SJSA1 (cell line): Measurements from ENCODE around the gene STEAP1. TPM values are rescaled to one million over a fixed set of nuclear protein-coding genes. Genes with fewer than 3 reads are reported as not detected.

Experiments used
- DNase-seq, 2 experiments: peaks; one replicate each; pipeline ENCODE4 v3.0.0-alpha.2; 2015 to 2020; ENCODE audit warnings: low spot score in 2 of 2, low read depth in 1 of 2
- H3K27ac ChIP-seq: fragments of 250-450 bp; sonication (Bioruptor Pico); 2 replicates; pipeline ENCODE4 v1.5.1; 2020; ENCODE audit warnings: mild to moderate bottlenecking, moderate library complexity
- H3K27me3 ChIP-seq: fragments of 250-450 bp; sonication (Bioruptor Pico); replicated peaks from 2 replicates; pipeline ENCODE4 v1.5.1; 2020; ENCODE audit warnings: mild to moderate bottlenecking, moderate library complexity
- H3K36me3 ChIP-seq: fragments of 250-450 bp; sonication (Bioruptor Pico); 2 replicates; pipeline ENCODE4 v1.5.1; 2020; ENCODE audit warnings: mild to moderate bottlenecking
- H3K4me1 ChIP-seq: fragments of 250-450 bp; sonication (Bioruptor Pico); replicated peaks from 2 replicates; pipeline ENCODE4 v1.6.1; 2021; ENCODE audit warnings: mild to moderate bottlenecking
- H3K4me3 ChIP-seq: fragments of 250-450 bp; sonication (Bioruptor Pico); 2 replicates; pipeline ENCODE4 v1.5.1; 2020; ENCODE audit warnings: mild to moderate bottlenecking
- H3K9me3 ChIP-seq: fragments of 250-450 bp; sonication (Bioruptor Pico); replicated peaks from 2 replicates; pipeline ENCODE4 v1.5.1; 2020; ENCODE audit warnings: mild to moderate bottlenecking
- total RNA-seq: library from RNA; depleted of rRNA; stranded (reverse); fragments of >200 nt; shearing (Covaris generic); gene quantifications from 2 replicates; pipeline ENCODE4 v1.2.3, GENCODE V29; 2014; rRNA removed

The STEAP1 gene
- total RNA-seq, 1 experiment from 2014 or later: 14.2 TPM

DNA sequence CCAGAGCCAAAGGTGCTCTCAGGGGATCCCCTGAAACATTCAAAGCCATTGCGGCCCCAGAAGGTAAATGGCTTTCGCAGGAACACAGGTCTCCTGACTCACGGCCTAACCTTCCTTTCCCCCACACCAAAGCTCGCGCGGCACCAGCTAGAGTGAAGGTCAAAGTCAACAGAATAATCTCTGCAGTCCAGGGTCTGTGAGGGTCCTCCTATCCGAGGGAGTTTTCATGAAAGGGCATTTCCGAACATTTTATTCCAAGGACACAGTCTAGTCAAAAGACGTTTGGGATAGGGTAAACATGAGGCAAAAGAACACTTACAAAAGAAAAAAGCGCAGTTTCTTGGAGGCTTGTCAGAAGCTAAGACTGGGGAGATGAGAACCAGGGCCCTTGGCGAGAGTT, 56.7 kb downstream of the STEAP1 start:
- H3K27me3 ChIP-seq: no peaks in the 10 kb centered on the region
- DNase-seq: no peak
- no peaks in the 10 kb centered on the region for H3K36me3 ChIP-seq
- H3K9me3 ChIP-seq: no peaks in the 10 kb centered on the region
- H3K27ac ChIP-seq: no peak overlapping the region
- H3K4me1 ChIP-seq: peaks cover 11% of the 10 kb centered on the region
- peak overlapping the region; percentile 48 for H3K4me3 ChIP-seq

DNA sequence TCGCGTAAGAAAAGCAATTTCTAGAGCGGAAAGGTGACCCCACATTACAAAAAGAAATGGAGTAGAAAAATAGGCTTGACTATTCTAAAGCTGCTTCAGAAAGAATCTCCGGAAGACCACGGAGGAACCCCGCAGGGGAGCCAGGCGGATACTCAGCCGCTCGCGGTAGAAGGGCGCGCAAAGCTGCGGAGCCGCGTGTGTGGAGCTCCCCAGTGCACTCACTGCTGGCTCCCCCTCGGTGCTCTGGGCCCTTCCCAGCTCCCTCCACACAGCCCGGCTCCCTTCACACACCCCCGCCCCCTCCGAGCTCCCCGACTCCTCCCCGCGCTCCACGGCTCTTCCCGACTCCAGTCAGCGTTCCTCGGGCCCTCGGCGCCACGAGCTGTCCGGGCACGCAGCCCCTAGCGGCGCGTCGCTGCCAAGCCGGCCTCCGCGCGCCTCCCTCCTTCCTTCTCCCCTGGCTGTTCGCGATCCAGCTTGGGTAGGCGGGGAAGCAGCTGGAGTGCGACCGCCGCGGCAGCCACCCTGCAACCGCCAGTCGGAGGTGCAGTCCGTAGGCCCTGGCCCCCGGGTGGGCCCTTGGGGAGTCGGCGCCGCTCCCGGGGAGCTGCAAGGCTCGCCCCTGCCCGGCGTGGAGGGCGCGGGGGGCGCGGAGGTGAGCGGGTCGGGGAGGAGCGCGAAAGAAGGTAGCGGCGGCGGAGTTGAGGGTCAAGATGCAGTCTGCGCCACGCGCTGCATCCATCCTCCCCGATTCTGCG, 57.3 kb downstream of the STEAP1 start, which contains the start of gene STEAP2:
TSS of gene STEAP2 (plus strand) at position 350 of the 758 bp plus-strand sequence. CDS start 13,343 bp downstream, outside the sequence.
- H3K27me3 ChIP-seq: no peaks in the 10 kb centered on the region
- no peaks in the 10 kb centered on the region for H3K36me3 ChIP-seq
- no peaks in the 10 kb centered on the region for H3K9me3 ChIP-seq
- peak within 1 kb of the TSS; percentile 48 for H3K4me3 ChIP-seq
- no peak within 1 kb of the TSS for H3K27ac ChIP-seq
- peaks cover 11% of the 10 kb centered on the region for H3K4me1 ChIP-seq
- DNase-seq: peak; percentile 87 to 94

DNA sequence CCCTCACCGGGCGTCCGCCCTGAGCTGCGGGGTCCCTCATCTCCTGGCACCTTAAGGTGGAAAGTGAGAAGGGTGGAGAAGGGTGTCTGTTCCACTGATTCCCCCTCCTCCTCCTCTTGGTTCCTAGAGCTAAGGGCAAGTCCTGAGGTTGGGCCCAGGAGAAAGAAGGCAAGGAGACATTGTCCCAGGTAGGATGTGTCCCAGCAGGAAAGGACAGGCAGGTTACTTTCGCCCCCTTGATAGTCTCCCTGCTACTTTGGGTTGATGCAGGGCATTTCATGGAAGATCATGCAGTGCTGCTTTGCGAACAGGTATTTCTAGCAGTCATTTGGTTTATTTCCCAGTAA, 57.9 kb downstream of the STEAP1 start:
- no peaks in the 10 kb centered on the region for H3K27me3 ChIP-seq
- H3K27ac ChIP-seq: no peak overlapping the region
- no peak for DNase-seq
- H3K4me3 ChIP-seq: peak overlapping the region; percentile 48
- H3K36me3 ChIP-seq: no peaks in the 10 kb centered on the region
- peaks cover 11% of the 10 kb centered on the region for H3K4me1 ChIP-seq
- H3K9me3 ChIP-seq: no peaks in the 10 kb centered on the region

DNA sequence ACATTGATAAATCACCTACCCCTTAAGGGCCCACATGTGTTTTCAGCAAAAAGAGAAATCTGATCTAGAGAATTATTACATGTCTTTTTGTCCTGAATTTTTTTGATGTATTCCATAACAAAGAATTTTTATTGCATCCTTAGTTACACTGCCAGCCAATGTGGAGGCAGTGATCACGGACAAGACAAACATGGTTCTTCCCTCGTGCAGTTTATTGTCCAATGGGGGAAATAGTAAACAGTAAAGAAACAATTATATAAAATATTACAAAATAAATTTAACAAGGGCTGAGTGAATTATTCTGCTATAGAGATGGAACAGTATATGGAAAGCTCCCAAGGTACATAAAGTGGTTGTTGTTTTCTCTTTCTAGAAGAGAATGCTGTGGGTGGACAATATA, 59.3 kb downstream of the STEAP1 start:
- Histone ChIP-seq H3K4me3 (no peak overlapping the region), H3K9me3 (no peaks in the 10 kb centered on the region), H3K27ac (no peak overlapping the region), H3K4me1 (peaks cover 11% of the 10 kb centered on the region), H3K27me3 (no peaks in the 10 kb centered on the region), H3K36me3 (no peaks in the 10 kb centered on the region)
- no peak for DNase-seq

Other genes starting within 250 kb of the STEAP1 start
- gene STEAP2, start 57.3 kb downstream of the STEAP1 start, total RNA-seq: 2.4 and 3.3 TPM in 2 replicates
- gene CFAP69, start 90.7 kb downstream of the STEAP1 start, total RNA-seq: 0.21 TPM in 1 of 2 replicates, not detected in the other
- not detected in 2 replicates for gene FAM237B, start 166.8 kb downstream of the STEAP1 start, total RNA-seq
- 13.2 and 15.2 TPM in 2 replicates for gene GTPBP10, start 192.2 kb downstream of the STEAP1 start, total RNA-seq
- 13.8 and 36.5 TPM in 2 replicates for gene CLDN12, start 249.0 kb downstream of the STEAP1 start, total RNA-seq